ENCODE measurements around the gene IQGAP3. TPM values are rescaled to one million over a fixed set of nuclear protein-coding genes. Genes with fewer than 3 reads are reported as not detected.

IQGAP3 gene
- total and polyA plus RNA-seq, 11 donors: 0.09 to 5.1 (median 0.25) TPM

GRCh38 chr1:156551869-156552268, 20.5 kb downstream of the IQGAP3 start:
- ATAC-seq (no peak), DNase-seq (no peak)
- H3K4me3 ChIP-seq: no peak overlapping the region
- peaks cover 0 to 10% (median 0%) of the 10 kb centered on the region in 9 donors for H3K36me3 ChIP-seq
- WGBS, 4 donors: 92 to 97% (median 95%) methylated on average over 6 of the region's 6 CpGs
- H3K27ac ChIP-seq: no peak overlapping the region
- H3K9me3 ChIP-seq: no peaks in the 10 kb centered on the region
- H3K27me3 ChIP-seq: no peaks in the 10 kb centered on the region
- intact Hi-C loops (cut with DNase I): no loop called here
- H3K4me1 ChIP-seq: peaks cover 0 to 28% (median 0%) of the 10 kb centered on the region in 12 donors
- TF ChIP-seq CTCF (IDR thresholded peaks at IDR 0.05) (no peak), POLR2A (IDR thresholded peaks at IDR 0.05) (no peak)

GRCh38 chr1:156551066-156551643, 21.2 kb downstream of the IQGAP3 start:
- H3K4me1 ChIP-seq: peaks cover 0 to 28% (median 0%) of the 10 kb centered on the region in 12 donors
- H3K9me3 ChIP-seq: no peaks in the 10 kb centered on the region
- H3K27me3 ChIP-seq: no peaks in the 10 kb centered on the region
- ATAC-seq: no peak
- 90 to 96% (median 94%) methylated on average over 3 of the region's 3 CpGs for WGBS, 4 donors
- TF ChIP-seq POLR2A (IDR thresholded peaks at IDR 0.05): no peak
- TF ChIP-seq CTCF (IDR thresholded peaks at IDR 0.05): no peak
- no peak overlapping the region for H3K4me3 ChIP-seq
- DNase-seq: no peak
- peaks cover 0 to 10% (median 0%) of the 10 kb centered on the region in 9 donors for H3K36me3 ChIP-seq
- intact Hi-C loops (cut with DNase I): no loop called here
- H3K27ac ChIP-seq: no peak overlapping the region

GRCh38 chr1:156550346-156550745, 22.0 kb downstream of the IQGAP3 start:
- 67 to 75% (median 70%) methylated on average over 5 of the region's 5 CpGs for WGBS, 4 donors
- peak; percentile 59 to 86 (median 64) for ATAC-seq

GRCh38 chr1:156549831-156550230, 22.5 kb downstream of the IQGAP3 start:
- peaks cover 0 to 28% (median 0%) of the 10 kb centered on the region in 12 donors for H3K4me1 ChIP-seq
- H3K9me3 ChIP-seq: no peaks in the 10 kb centered on the region
- 80 to 93% (median 92%) methylated on average over 1 of the region's 1 CpG for WGBS, 4 donors
- ATAC-seq (no peak), DNase-seq (no peak)
- H3K4me3 ChIP-seq: no peak overlapping the region
- H3K36me3 ChIP-seq: peaks cover 0 to 10% (median 0%) of the 10 kb centered on the region in 9 donors
- TF ChIP-seq POLR2A (IDR thresholded peaks at IDR 0.05): no peak
- TF ChIP-seq CTCF (IDR thresholded peaks at IDR 0.05): no peak
- intact Hi-C loops (cut with DNase I): loop anchor here in 1 of 10 donors (10.0 kb wide), 1 partner anchor 165 kb away; no protein-coding TSS in a partner anchor
- no peak overlapping the region for H3K27ac ChIP-seq
- H3K27me3 ChIP-seq: no peaks in the 10 kb centered on the region

More at GRCh38 chr1:156550346-156550745, 22.0 kb downstream of the IQGAP3 start:
- no peaks in the 10 kb centered on the region for H3K27me3 ChIP-seq
- H3K4me3 ChIP-seq: no peak overlapping the region
- intact Hi-C loops (cut with DNase I): no loop called here
- TF ChIP-seq CTCF (IDR thresholded peaks at IDR 0.05) (no peak), POLR2A (IDR thresholded peaks at IDR 0.05) (no peak)
- H3K27ac ChIP-seq: no peak overlapping the region
- no peaks in the 10 kb centered on the region for H3K9me3 ChIP-seq
- peaks cover 0 to 10% (median 0%) of the 10 kb centered on the region in 9 donors for H3K36me3 ChIP-seq
- H3K4me1 ChIP-seq: peaks cover 0 to 28% (median 0%) of the 10 kb centered on the region in 12 donors
- peak in 2 of 5 donors; percentile 40 to 72 for DNase-seq
